Subcutaneous adipose tissue (tissue), 4 donors: ENCODE measurements around the gene EXOC4. TPM values are rescaled to one million over a fixed set of nuclear protein-coding genes. Genes with fewer than 3 reads are reported as not detected.

Experiments
- CTCF ChIP-seq: fragments of 450-650 bp; IDR thresholded peaks from one replicate; pipeline ENCODE4 v1.5.1; 2016; ENCODE audit warnings: low read depth, mild to moderate bottlenecking, control low read depth, antibody characterized with exemption, moderate library complexity
- total RNA-seq, 4 donors: library from RNA; depleted of rRNA; stranded (reverse); fragments of >200 nt; gene quantifications; one replicate each; pipeline ENCODE4 v1.1.0, GENCODE V29; 2016

Gene EXOC4
- total RNA-seq, 4 donors from 2014 or later = 62.9 to 84.3 (median 77.3) TPM

- TF ChIP-seq CTCF = no peak
Observed at GRCh38 chr7:133573554-133574265, 320.8 kb downstream of the EXOC4 start.

GRCh38 chr7:133575726-133576440 is 323.0 kb downstream of the EXOC4 start:
- no peak for TF ChIP-seq CTCF

- TF ChIP-seq CTCF = no peak
Observed at GRCh38 chr7:133576612-133577168, 323.8 kb downstream of the EXOC4 start.

DNA sequence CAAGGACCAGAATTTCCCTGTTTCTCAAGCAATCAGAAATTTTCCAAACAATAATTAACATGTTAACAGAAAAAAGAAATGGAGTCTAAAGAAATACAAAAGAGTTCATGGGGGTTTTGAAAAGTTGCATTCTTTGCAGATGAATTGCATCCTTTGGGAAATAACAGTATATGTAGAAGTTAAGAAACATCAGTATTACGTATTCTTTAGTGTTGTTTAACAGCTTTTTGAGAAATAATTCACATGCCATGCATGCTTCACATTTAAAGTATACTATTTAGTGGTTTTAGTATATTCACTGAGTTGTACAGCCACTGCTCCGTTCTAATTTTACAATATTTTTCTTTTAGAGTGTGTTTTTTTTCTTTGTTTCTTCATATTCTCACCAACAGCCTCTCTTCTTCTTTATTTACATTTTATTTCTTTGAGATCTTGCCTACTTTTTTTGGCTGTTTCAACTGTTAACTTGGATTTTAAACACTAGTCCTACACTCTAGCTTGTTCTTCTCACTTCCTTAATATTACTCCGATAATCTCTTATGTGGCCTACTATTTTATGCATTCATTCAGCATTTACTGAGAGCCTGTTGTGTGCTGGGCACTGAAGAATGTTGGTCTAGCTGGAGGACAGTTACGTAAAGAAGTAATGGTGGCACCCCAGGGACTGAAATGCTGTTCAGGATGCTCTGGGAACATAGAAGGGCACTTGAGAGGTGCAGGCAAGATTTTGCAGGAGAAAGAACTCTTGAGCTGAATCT is 330.1 kb downstream of the EXOC4 start:
- TF ChIP-seq CTCF = no peak

DNA sequence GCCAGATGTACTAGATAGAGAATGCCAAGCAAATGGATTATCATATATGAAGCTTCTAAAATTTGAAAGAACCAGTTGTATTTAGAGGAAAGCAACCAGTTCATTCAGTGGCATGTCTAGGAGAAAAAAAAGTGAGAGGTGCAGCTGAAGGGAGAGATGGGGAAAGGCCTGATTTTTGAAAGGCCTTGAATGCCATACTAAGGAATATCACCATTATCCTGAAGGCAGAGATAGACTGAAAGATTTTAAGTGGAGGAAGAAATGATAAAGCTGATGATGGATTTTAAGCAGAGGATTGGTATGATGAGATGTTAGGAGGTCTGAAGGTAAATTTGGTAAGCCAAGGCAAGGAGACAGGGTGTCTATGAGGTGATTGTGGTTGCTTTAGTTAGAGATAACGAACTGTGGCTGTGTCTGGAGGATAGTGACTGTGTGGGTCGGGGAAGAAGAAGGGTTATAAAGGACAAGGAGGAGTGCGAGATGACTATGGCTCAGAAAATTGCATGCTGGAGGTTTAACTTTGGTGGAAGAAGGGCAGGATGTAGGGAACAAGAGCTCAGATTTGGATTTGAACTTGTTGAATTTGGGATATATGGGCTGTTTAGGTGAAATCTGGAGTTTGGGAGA is 330.8 kb downstream of the EXOC4 start:
- TF ChIP-seq CTCF = no peak

DNA sequence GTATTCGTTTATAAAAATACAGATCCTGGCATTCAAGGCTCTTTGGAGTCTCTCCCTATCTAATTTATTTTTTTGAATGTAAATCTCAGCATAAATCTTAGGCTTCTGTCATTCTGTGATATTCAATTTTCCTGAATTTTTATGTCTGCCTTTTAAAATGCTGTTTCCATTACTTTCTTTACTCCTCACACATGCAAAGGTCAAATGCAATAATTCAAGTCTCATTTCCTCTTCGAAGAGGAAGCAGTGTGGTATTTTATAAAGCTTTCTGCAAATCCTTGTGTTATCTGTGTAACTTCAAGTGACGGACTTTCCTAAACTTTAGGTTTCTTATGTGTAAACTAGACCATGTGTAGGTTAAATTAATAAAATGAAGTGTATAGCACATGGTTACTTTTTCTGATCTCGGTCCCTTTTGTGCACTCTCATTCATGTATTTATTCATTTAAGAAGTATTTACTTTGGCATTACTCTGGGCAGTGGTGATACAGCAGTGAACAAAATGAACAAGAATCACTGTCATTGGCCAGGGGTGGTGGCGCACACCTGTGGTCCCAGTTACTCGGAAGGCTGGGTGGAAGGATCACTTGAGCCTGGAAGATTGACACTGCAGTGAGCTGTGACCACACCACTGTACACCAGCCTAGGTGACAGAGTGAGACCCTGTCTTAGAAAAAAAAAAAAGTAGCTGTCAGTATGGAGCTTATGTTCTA is 332.2 kb downstream of the EXOC4 start:
- TF ChIP-seq CTCF = no peak
